ENCODE results near the gene RLF.

- TF ChIP-seq CTCF (conservative IDR thresholded peaks at IDR 0.05 in 1 of 2, IDR thresholded peaks at IDR 0.05 in 1 of 2; ENCODE audit: extremely low read depth in 1 of 2, insufficient read depth in 1 of 2, low read depth in 1 of 2, low read length in 2 of 2) (no peak), EZH2 (IDR thresholded peaks at IDR 0.05; ENCODE audit: borderline replicate concordance, low read length) (no peak)
Measured at GRCh38 chr1:40199126-40199525, 37.9 kb downstream of the RLF start.

All from mammary epithelial cell (primary cell).